HepG2 (cell line): ENCODE data around the gene PARD3. TPM values are rescaled to one million over a fixed set of nuclear protein-coding genes. Genes with fewer than 3 reads are reported as not detected.

ENCODE experiments used
- ATAC-seq: fragments of 200-7000 bp; cut with Tn5 transposase; 3 replicates; pipeline ENCODE4 v1.9.1; 2020; ENCODE audit warnings: mild to moderate bottlenecking, moderate library complexity
- BruUV-seq: library from RNA; stranded (reverse); fragments of 400-500 nt; replicated peaks from 2 replicates; lab custom pipeline; 2021; lab: Mats Ljungman, UMichigan
- CTCF ChIA-PET: fragments of 300-600 bp; formaldehyde crosslinking; extraction: SDS; loops from one replicate; lab custom pipeline; 2021; ENCODE audit warnings: low total read pairs, inconsistent platforms, low intra/inter-chr PET ratio; lab: Yijun Ruan, JAX
- POLR2A ChIA-PET: fragments of 350-600 bp; sonication (Branson Sonifier 250); formaldehyde crosslinking; loops from one replicate; lab custom pipeline; 2020; ENCODE audit warnings: antibody characterized with exemption, inconsistent platforms; lab: Yijun Ruan, JAX
- DNase-seq: peaks from one replicate; pipeline ENCODE4 v3.0.0-alpha.2; 2015; ENCODE audit warnings: low spot score
- FAIRE-seq: peaks from 3 replicates; lab custom pipeline; 2011; peaks lifted over from hg19 to GRCh38; lab: Jason Lieb, UNC
- H2AFZ ChIP-seq: one replicate; pipeline ENCODE4 v1.6.1; 2011; ENCODE audit warnings: low read length, inconsistent platforms
- H3K27ac ChIP-seq: fragments of 300-600 bp; 3 replicates; pipeline ENCODE4 v1.8.0; 2011; ENCODE audit warnings: mixed run types, mild to moderate bottlenecking, mixed read lengths, low read length, inconsistent platforms; ENCODE audit not compliant: insufficient read depth; ENCODE audit errors: extremely low read length
- H3K27me3 ChIP-seq, 2 experiments: fragments of 200-600 bp in 1 of 2; 2 replicates in 1 of 2; 3 replicates in 1 of 2; pipeline versions ENCODE4 v1.6.0 to v1.8.0; 2011; ENCODE audit warnings: low read length in 2 of 2, mild to moderate bottlenecking in 2 of 2, moderate library complexity in 2 of 2, inconsistent platforms in 1 of 2; ENCODE audit not compliant: insufficient read depth in 2 of 2, control insufficient read depth in 1 of 2
- H3K36me3 ChIP-seq, 2 experiments: fragments of 200-600 bp in 1 of 2; replicated peaks in 1 of 2; 2 replicates in 1 of 2; 3 replicates in 1 of 2; pipeline versions ENCODE4 v1.5.1 to v1.8.0; 2011; ENCODE audit warnings: low read length in 2 of 2, inconsistent platforms in 1 of 2; ENCODE audit not compliant: insufficient read depth in 2 of 2, control insufficient read depth in 1 of 2
- H3K4me1 ChIP-seq: 2 replicates; pipeline ENCODE4 v1.5.1; 2012; ENCODE audit warnings: low read length, inconsistent platforms; ENCODE audit not compliant: insufficient read depth
- H3K4me2 ChIP-seq: 2 replicates; pipeline ENCODE4 v1.6.0; 2011; ENCODE audit warnings: low read depth, low read length, inconsistent platforms
- H3K4me3 ChIP-seq, 3 experiments: fragments of 200-600 bp in 1 of 3; sonication (generic), shearing (Covaris generic) in 1 of 3; replicated peaks in 1 of 3; 2 replicates each; pipeline ENCODE4 v1.5.1; 2011 to 2016; ENCODE audit warnings: low read length in 3 of 3, inconsistent platforms in 2 of 3, low read depth in 2 of 3, mild to moderate bottlenecking in 2 of 3, control low read depth in 1 of 3, mixed read lengths in 1 of 3; ENCODE audit not compliant: insufficient read depth in 1 of 3
- H3K79me2 ChIP-seq: one replicate; pipeline ENCODE4 v1.6.1; 2011; ENCODE audit warnings: low read length, inconsistent platforms; ENCODE audit not compliant: insufficient read depth
- H3K9ac ChIP-seq: 2 replicates; pipeline ENCODE4 v1.6.0; 2011; ENCODE audit warnings: mild to moderate bottlenecking, low read depth, low read length, inconsistent platforms; ENCODE audit not compliant: insufficient read depth
- H3K9me3 ChIP-seq: 2 replicates; pipeline ENCODE4 v1.5.1; 2012; ENCODE audit warnings: mild to moderate bottlenecking, low read length
- H4K20me1 ChIP-seq: 2 replicates; pipeline ENCODE4 v1.6.0; 2011; ENCODE audit warnings: inconsistent platforms, mild to moderate bottlenecking, low read length, moderate library complexity; ENCODE audit not compliant: insufficient read depth
- FLYWCH1 ChIP-seq: sonication (generic); formaldehyde crosslinking; IDR thresholded peaks from 2 replicates; pipeline ENCODE4 v1.8.1; 2023; ENCODE audit warnings: mild to moderate bottlenecking, missing genetic modification reagents
- KDM6A ChIP-seq: IDR thresholded peaks from 2 replicates; pipeline ENCODE4 v1.6.1; 2016; ENCODE audit warnings: low read depth
- RBFOX2 ChIP-seq: fragments of 200-400 bp; formaldehyde crosslinking; IDR thresholded peaks from 2 replicates; pipeline ENCODE4 v1.6.1; 2017; ENCODE audit warnings: low read depth, mild to moderate bottlenecking, low read length
- ZNF12 ChIP-seq: sonication (generic); formaldehyde crosslinking; IDR thresholded peaks from 2 replicates; pipeline ENCODE4 v1.5.0; 2020; ENCODE audit warnings: missing genetic modification reagents
- ZNF383 ChIP-seq: sonication (generic); formaldehyde crosslinking; IDR thresholded peaks from 2 replicates; pipeline ENCODE4 v1.4.0; 2020; ENCODE audit warnings: missing genetic modification reagents, mild to moderate bottlenecking, borderline replicate concordance
- ZNF646 ChIP-seq: sonication (generic); formaldehyde crosslinking; IDR thresholded peaks from 2 replicates; pipeline ENCODE4 v1.9.0; 2021; ENCODE audit warnings: mild to moderate bottlenecking, missing genetic modification reagents
- WGBS: methylation state at CpG from one replicate; pipeline ENCODE4 v1.1.6; 2017; ENCODE audit warnings: low lambda C conversion rate; 5-methylcytosine and 5-hydroxymethylcytosine counted together
- in situ Hi-C: cut with HindIII; loops from 2 replicates; pipeline ENCODE4 v1.10.0; 2017; ENCODE audit warnings: low pct_unique_long_range_greater_than_20kb; ENCODE audit not compliant: extremely low pct_ligation_motif_present
- intact Hi-C: fragments of 100-400 bp; cut with micrococcal nuclease; formaldehyde crosslinking; loops from one replicate; pipeline ENCODE4 v1.10.0; 2022; ENCODE audit not compliant: unreplicated experiment
- polyA plus RNA-seq, 8 experiments: library from polyadenylated mRNA; depleted of rRNA in 3 of 8; stranded (reverse) in 7 of 8; unstranded in 1 of 8; fragments of >200 nt; fragmentation: Illumina TruSeq in 4 of 8; extraction: Trizol in 4 of 8; gene quantifications; 2 replicates each; pipeline versions ENCODE4 v1.2.1 to v1.2.3, GENCODE V29; 2011 to 2016; ENCODE audit warnings: low read depth in 4 of 8, missing spikeins in 1 of 8, mixed read lengths in 1 of 8; ENCODE audit not compliant: insufficient read depth in 1 of 8
- total RNA-seq, 5 experiments: library from RNA; depleted of rRNA; stranded (reverse); fragments of >200 nt; fragmentation: Illumina TruSeq; extraction: Trizol; gene quantifications; 2 replicates each; pipeline ENCODE4 v1.2.3, GENCODE V29; 2016; ENCODE audit warnings: low read depth in 1 of 5
- TF ChIP-seq, protein P1 (sequence below): sonication (generic); formaldehyde crosslinking; IDR thresholded peaks from 2 replicates; pipeline ENCODE4 v1.8.1; 2023; ENCODE audit warnings: mild to moderate bottlenecking, inconsistent platforms, moderate library complexity, missing genetic modification reagents, borderline replicate concordance
- TF ChIP-seq, protein P2 (sequence below): IDR thresholded peaks from 2 replicates; pipeline ENCODE4 v1.4.0; 2020; ENCODE audit warnings: mild to moderate bottlenecking, missing genetic modification reagents

Gene PARD3
- total and polyA plus RNA-seq, 2 of the 13 experiments (the other 11 are each of a cell fraction or from before 2014, with no cell fraction given) = 40.9 to 60.0 TPM

GRCh38 chr10:34244756-34245484, 570.2 kb downstream of the PARD3 start (continued):
- TF ChIP-seq ZNF646 (no peak), ZNF12 (no peak)

GRCh38 chr10:34241226-34242000, 573.7 kb downstream of the PARD3 start:
- H4K20me1 ChIP-seq = no peaks in the 10 kb centered on the region
- H3K4me3 ChIP-seq = no peak overlapping the region
- BruUV-seq = no TSS peak
- no peak overlapping the region for H2AFZ ChIP-seq
- H3K36me3 ChIP-seq = no peaks in the 10 kb centered on the region
- no peaks in the 10 kb centered on the region; a peak in 1 of 5 replicates for H3K27me3 ChIP-seq
- DNase-seq (no peak), ATAC-seq (no peak), FAIRE-seq (no peak)
- ChIA-PET POLR2A (no interaction called here), CTCF (no interaction called here)
- no peak overlapping the region for H3K9ac ChIP-seq
- peaks cover 7% of the 10 kb centered on the region for H3K4me1 ChIP-seq
- no peak overlapping the region for H3K4me2 ChIP-seq
- WGBS = 95% methylated on average over 10 of the region's 10 CpGs
- intact Hi-C loops (no loop called here), in situ Hi-C loops (no loop called here)
- H3K9me3 ChIP-seq = no peaks in the 10 kb centered on the region
- no peak overlapping the region for H3K27ac ChIP-seq
- H3K79me2 ChIP-seq = no peaks in the 10 kb centered on the region
- TF ChIP-seq, protein P1, sequence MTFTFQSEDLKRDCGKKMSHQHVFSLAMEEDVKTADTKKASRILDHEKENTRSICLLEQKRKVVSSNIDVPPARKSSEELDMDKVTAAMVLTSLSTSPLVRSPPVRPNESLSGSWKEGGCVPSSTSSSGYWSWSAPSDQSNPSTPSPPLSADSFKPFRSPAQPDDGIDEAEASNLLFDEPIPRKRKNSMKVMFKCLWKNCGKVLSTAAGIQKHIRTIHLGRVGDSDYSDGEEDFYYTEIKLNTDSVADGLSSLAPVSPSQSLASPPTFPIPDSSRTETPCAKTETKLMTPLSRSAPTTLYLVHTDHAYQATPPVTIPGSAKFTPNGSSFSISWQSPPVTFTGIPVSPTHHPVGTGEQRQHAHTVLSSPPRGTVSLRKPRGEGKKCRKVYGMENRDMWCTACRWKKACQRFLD (CRISPR knock-in tag) = no peak
- TF ChIP-seq FLYWCH1 = no peak
- TF ChIP-seq, protein P2, sequence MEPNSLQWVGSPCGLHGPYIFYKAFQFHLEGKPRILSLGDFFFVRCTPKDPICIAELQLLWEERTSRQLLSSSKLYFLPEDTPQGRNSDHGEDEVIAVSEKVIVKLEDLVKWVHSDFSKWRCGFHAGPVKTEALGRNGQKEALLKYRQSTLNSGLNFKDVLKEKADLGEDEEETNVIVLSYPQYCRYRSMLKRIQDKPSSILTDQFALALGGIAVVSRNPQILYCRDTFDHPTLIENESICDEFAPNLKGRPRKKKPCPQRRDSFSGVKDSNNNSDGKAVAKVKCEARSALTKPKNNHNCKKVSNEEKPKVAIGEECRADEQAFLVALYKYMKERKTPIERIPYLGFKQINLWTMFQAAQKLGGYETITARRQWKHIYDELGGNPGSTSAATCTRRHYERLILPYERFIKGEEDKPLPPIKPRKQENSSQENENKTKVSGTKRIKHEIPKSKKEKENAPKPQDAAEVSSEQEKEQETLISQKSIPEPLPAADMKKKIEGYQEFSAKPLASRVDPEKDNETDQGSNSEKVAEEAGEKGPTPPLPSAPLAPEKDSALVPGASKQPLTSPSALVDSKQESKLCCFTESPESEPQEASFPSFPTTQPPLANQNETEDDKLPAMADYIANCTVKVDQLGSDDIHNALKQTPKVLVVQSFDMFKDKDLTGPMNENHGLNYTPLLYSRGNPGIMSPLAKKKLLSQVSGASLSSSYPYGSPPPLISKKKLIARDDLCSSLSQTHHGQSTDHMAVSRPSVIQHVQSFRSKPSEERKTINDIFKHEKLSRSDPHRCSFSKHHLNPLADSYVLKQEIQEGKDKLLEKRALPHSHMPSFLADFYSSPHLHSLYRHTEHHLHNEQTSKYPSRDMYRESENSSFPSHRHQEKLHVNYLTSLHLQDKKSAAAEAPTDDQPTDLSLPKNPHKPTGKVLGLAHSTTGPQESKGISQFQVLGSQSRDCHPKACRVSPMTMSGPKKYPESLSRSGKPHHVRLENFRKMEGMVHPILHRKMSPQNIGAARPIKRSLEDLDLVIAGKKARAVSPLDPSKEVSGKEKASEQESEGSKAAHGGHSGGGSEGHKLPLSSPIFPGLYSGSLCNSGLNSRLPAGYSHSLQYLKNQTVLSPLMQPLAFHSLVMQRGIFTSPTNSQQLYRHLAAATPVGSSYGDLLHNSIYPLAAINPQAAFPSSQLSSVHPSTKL = no peak
- TF ChIP-seq ZNF383 (CRISPR knock-in tag) = no peak
- no peak for TF ChIP-seq RBFOX2
- no peak for TF ChIP-seq KDM6A
